SK-N-SH treated with all-trans-retinoic acid at 6 μM for 48 hours (cell line): Measurements from ENCODE around the gene MTMR10.
A peak's percentile ranks its signal among the peaks of the same experiment; 100 is the strongest.

Experiments used
- ATAC-seq: fragments of 200-7000 bp; cut with Tn5 transposase; 3 replicates; pipeline ENCODE4 v1.9.1; 2020; ENCODE audit warnings: mild to moderate bottlenecking, moderate library complexity
- BACH2 ChIP-seq: fragments of 250-450 bp; sonication (Bioruptor Pico); IDR thresholded peaks from 2 replicates; pipeline ENCODE4 v1.9.0; 2021; ENCODE audit warnings: mild to moderate bottlenecking, borderline replicate concordance
- ESRRG ChIP-seq: fragments of 250-450 bp; sonication (Bioruptor Pico); IDR thresholded peaks from 2 replicates; pipeline ENCODE4 v1.6.1; 2021; ENCODE audit warnings: mild to moderate bottlenecking
- GLIS3 ChIP-seq: fragments of 250-450 bp; sonication (Bioruptor Pico); IDR thresholded peaks from 2 replicates; pipeline ENCODE4 v1.5.0; 2020; ENCODE audit warnings: mild to moderate bottlenecking, moderate library complexity
- OSR1 ChIP-seq: fragments of 250-450 bp; sonication (Bioruptor Pico); IDR thresholded peaks from 2 replicates; pipeline ENCODE4 v1.8.0; 2022; ENCODE audit warnings: moderate library complexity, mild to moderate bottlenecking, inconsistent platforms
- POU6F1 ChIP-seq: fragments of 250-450 bp; sonication (Bioruptor Pico); IDR thresholded peaks from 2 replicates; pipeline ENCODE4 v1.8.0; 2021; ENCODE audit warnings: low read depth, mild to moderate bottlenecking, moderate library complexity, borderline replicate concordance
- PPARA ChIP-seq: fragments of 250-450 bp; sonication (Bioruptor Pico); IDR thresholded peaks from 2 replicates; pipeline ENCODE4 v1.5.0; 2020; ENCODE audit warnings: mild to moderate bottlenecking, borderline replicate concordance
- RARB ChIP-seq: fragments of 250-450 bp; sonication (Bioruptor Pico); IDR thresholded peaks from 2 replicates; pipeline ENCODE4 v1.8.0; 2021; ENCODE audit warnings: mild to moderate bottlenecking, moderate library complexity
- SNAI2 ChIP-seq: fragments of 250-450 bp; sonication (Bioruptor Pico); IDR thresholded peaks from 2 replicates; pipeline ENCODE4 v1.5.0; 2020; ENCODE audit warnings: mild to moderate bottlenecking, moderate library complexity
- TCF4 ChIP-seq: fragments of 250-450 bp; sonication (Bioruptor Pico); IDR thresholded peaks from 2 replicates; pipeline ENCODE4 v1.8.0; 2021; ENCODE audit warnings: mild to moderate bottlenecking, moderate library complexity, borderline replicate concordance
- ZC3H10 ChIP-seq: fragments of 250-450 bp; sonication (Bioruptor Pico); IDR thresholded peaks from 2 replicates; pipeline ENCODE4 v1.5.1; 2021; ENCODE audit warnings: mild to moderate bottlenecking, moderate library complexity
- ZFP3 ChIP-seq: fragments of 250-450 bp; sonication (Bioruptor Pico); IDR thresholded peaks from 2 replicates; pipeline ENCODE4 v1.5.0; 2020; ENCODE audit warnings: mild to moderate bottlenecking, moderate library complexity
- ZFP30 ChIP-seq: fragments of 450-650 bp; formaldehyde crosslinking; IDR thresholded peaks from 2 replicates; pipeline ENCODE4 v1.5.0; 2022; ENCODE audit warnings: mild to moderate bottlenecking, moderate library complexity
- ZNF70 ChIP-seq: fragments of 450-650 bp; formaldehyde crosslinking; IDR thresholded peaks from 2 replicates; pipeline ENCODE4 v1.5.0; 2020; ENCODE audit warnings: mild to moderate bottlenecking, moderate library complexity
- TF ChIP-seq, protein P1 (sequence below): fragments of 250-450 bp; sonication (Bioruptor Pico); IDR thresholded peaks from 2 replicates; pipeline ENCODE4 v1.5.0; 2020; ENCODE audit warnings: mild to moderate bottlenecking, moderate library complexity
- TF ChIP-seq, protein P2 (sequence below): fragments of 250-450 bp; sonication (Bioruptor Pico); IDR thresholded peaks from 2 replicates; pipeline ENCODE4 v1.8.0; 2020; ENCODE audit warnings: mild to moderate bottlenecking, moderate library complexity, borderline replicate concordance
- TF ChIP-seq, protein P3 (sequence below): fragments of 250-450 bp; sonication (Bioruptor Pico); IDR thresholded peaks from 2 replicates; pipeline ENCODE4 v1.5.1; 2020; ENCODE audit warnings: low read depth, mild to moderate bottlenecking, moderate library complexity

The MTMR10 gene, protein sequence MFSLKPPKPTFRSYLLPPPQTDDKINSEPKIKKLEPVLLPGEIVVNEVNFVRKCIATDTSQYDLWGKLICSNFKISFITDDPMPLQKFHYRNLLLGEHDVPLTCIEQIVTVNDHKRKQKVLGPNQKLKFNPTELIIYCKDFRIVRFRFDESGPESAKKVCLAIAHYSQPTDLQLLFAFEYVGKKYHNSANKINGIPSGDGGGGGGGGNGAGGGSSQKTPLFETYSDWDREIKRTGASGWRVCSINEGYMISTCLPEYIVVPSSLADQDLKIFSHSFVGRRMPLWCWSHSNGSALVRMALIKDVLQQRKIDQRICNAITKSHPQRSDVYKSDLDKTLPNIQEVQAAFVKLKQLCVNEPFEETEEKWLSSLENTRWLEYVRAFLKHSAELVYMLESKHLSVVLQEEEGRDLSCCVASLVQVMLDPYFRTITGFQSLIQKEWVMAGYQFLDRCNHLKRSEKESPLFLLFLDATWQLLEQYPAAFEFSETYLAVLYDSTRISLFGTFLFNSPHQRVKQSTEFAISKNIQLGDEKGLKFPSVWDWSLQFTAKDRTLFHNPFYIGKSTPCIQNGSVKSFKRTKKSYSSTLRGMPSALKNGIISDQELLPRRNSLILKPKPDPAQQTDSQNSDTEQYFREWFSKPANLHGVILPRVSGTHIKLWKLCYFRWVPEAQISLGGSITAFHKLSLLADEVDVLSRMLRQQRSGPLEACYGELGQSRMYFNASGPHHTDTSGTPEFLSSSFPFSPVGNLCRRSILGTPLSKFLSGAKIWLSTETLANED

GRCh38 chr15:30991255-30992235 is at the start of gene MTMR10:
TSS of gene MTMR10 (minus strand) at chr15:30991628. CDS start at chr15:30991506, 122 bp downstream.
- peak; percentile 92 for ATAC-seq
- 0 out of 2 replicates have a peak, but pooled peaks have one; percentile 9 for TF ChIP-seq ZFP3 (CRISPR knock-in tag)
- TF ChIP-seq SNAI2, result no peak

DNA sequence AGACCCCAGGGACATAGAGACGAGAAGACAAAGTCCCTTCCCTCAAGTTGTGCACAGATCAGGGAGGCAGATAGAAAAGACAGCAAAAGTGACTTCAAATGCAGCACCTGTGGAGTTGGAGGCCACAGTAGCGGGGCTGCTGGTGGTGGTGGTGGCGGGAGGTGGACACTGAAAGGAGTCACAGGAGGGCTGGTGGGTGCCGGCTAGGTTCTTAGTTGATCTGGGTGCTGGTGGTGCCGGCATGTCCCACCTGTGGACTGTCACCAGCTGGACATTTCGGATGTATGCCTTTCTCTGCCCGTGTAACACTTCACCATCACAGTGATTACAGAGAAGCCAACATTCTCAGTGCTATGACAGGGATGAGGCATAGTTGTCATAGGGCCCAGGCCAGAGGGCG is 49.2 kb upstream of the MTMR10 start:
- no peak for TF ChIP-seq TCF4
- ATAC-seq, result no peak

- ATAC-seq, result no peak
Measured at GRCh38 chr15:31039961-31040360, 48.5 kb upstream of the MTMR10 start.

More at GRCh38 chr15:31039961-31040360, 48.5 kb upstream of the MTMR10 start:
- TF ChIP-seq, protein P1, sequence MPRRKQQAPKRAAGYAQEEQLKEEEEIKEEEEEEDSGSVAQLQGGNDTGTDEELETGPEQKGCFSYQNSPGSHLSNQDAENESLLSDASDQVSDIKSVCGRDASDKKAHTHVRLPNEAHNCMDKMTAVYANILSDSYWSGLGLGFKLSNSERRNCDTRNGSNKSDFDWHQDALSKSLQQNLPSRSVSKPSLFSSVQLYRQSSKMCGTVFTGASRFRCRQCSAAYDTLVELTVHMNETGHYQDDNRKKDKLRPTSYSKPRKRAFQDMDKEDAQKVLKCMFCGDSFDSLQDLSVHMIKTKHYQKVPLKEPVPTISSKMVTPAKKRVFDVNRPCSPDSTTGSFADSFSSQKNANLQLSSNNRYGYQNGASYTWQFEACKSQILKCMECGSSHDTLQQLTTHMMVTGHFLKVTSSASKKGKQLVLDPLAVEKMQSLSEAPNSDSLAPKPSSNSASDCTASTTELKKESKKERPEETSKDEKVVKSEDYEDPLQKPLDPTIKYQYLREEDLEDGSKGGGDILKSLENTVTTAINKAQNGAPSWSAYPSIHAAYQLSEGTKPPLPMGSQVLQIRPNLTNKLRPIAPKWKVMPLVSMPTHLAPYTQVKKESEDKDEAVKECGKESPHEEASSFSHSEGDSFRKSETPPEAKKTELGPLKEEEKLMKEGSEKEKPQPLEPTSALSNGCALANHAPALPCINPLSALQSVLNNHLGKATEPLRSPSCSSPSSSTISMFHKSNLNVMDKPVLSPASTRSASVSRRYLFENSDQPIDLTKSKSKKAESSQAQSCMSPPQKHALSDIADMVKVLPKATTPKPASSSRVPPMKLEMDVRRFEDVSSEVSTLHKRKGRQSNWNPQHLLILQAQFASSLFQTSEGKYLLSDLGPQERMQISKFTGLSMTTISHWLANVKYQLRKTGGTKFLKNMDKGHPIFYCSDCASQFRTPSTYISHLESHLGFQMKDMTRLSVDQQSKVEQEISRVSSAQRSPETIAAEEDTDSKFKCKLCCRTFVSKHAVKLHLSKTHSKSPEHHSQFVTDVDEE (CRISPR knock-in tag), result no peak
- TF ChIP-seq PPARA (no peak), ZFP30 (CRISPR knock-in tag) (no peak), BACH2 (CRISPR knock-in tag) (no peak), ZNF70 (CRISPR knock-in tag) (no peak), ZFP3 (CRISPR knock-in tag) (no peak), ZC3H10 (CRISPR knock-in tag) (no peak), RARB (CRISPR knock-in tag) (no peak), GLIS3 (CRISPR knock-in tag) (no peak), ESRRG (CRISPR knock-in tag) (no peak), POU6F1 (CRISPR knock-in tag) (no peak), OSR1 (CRISPR knock-in tag) (no peak), SNAI2 (no peak)
- TF ChIP-seq, protein P2, sequence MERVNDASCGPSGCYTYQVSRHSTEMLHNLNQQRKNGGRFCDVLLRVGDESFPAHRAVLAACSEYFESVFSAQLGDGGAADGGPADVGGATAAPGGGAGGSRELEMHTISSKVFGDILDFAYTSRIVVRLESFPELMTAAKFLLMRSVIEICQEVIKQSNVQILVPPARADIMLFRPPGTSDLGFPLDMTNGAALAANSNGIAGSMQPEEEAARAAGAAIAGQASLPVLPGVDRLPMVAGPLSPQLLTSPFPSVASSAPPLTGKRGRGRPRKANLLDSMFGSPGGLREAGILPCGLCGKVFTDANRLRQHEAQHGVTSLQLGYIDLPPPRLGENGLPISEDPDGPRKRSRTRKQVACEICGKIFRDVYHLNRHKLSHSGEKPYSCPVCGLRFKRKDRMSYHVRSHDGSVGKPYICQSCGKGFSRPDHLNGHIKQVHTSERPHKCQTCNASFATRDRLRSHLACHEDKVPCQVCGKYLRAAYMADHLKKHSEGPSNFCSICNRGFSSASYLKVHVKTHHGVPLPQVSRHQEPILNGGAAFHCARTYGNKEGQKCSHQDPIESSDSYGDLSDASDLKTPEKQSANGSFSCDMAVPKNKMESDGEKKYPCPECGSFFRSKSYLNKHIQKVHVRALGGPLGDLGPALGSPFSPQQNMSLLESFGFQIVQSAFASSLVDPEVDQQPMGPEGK (CRISPR knock-in tag), result no peak
- TF ChIP-seq, protein P3, sequence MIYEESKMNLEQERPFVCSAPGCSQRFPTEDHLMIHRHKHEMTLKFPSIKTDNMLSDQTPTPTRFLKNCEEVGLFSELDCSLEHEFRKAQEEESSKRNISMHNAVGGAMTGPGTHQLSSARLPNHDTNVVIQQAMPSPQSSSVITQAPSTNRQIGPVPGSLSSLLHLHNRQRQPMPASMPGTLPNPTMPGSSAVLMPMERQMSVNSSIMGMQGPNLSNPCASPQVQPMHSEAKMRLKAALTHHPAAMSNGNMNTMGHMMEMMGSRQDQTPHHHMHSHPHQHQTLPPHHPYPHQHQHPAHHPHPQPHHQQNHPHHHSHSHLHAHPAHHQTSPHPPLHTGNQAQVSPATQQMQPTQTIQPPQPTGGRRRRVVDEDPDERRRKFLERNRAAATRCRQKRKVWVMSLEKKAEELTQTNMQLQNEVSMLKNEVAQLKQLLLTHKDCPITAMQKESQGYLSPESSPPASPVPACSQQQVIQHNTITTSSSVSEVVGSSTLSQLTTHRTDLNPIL (CRISPR knock-in tag), result no peak
